Testis (tissue), 3 donors: ENCODE data around the gene MYH9. TPM values are rescaled to one million over a fixed set of nuclear protein-coding genes. Genes with fewer than 3 reads are reported as not detected.
"Not testable (repeated sequence)": the region's sequence is repeated elsewhere in the genome, so short reads cannot be mapped to it uniquely, and the experiment has no call there.

Experiments
- DNase-seq: peaks from one replicate; pipeline ENCODE4 v3.0.0-alpha.2; 2019
- H3K27ac ChIP-seq, 2 donors: fragments of 200-600 bp; sonication (generic); one replicate each; pipeline ENCODE4 v1.5.1; 2019
- H3K27me3 ChIP-seq: fragments of 200-600 bp; sonication (generic); one replicate; pipeline ENCODE4 v1.5.1; 2019
- H3K36me3 ChIP-seq: fragments of 200-600 bp; sonication (generic); one replicate; pipeline ENCODE4 v1.5.1; 2017; ENCODE audit warnings: low read depth; ENCODE audit errors: missing control alignments
- H3K4me1 ChIP-seq: fragments of 200-600 bp; sonication (generic); one replicate; pipeline ENCODE4 v1.5.1; 2019
- H3K4me3 ChIP-seq, 2 donors: fragments of 200-600 bp; sonication (generic); one replicate each; pipeline ENCODE4 v1.5.1; 2017 to 2019
- H3K9me3 ChIP-seq: fragments of 200-600 bp; sonication (generic); one replicate; pipeline ENCODE4 v1.5.1; 2017
- POLR2A ChIP-seq: fragments of 450-650 bp; IDR thresholded peaks from one replicate; pipeline ENCODE4 v1.6.1; 2017; ENCODE audit warnings: antibody characterized with exemption, mild to moderate bottlenecking, moderate library complexity
- WGBS, 2 donors: methylation state at CpG; one replicate each; pipeline ENCODE4 v1.1.5; 2018; 5-methylcytosine and 5-hydroxymethylcytosine counted together
- intact Hi-C: fragments of 100-400 bp; cut with DNase I; formaldehyde crosslinking; loops from one replicate; pipeline ENCODE4 v1.15.1; 2023; ENCODE audit warnings: low total_unique reads
- polyA plus RNA-seq: library from polyadenylated mRNA; stranded (reverse); fragments of 350-450 nt; fragmentation: Illumina TruSeq; extraction: RNeasy Lipid Tissue Mini Kit (QIAGEN cat#74804); gene quantifications from one replicate; pipeline ENCODE4 v1.2.3, GENCODE V29; 2014; ENCODE audit warnings: low read depth, low replicate concordance; ENCODE audit not compliant: insufficient read depth
- total RNA-seq, 2 donors: library from RNA; depleted of rRNA; stranded (reverse); fragments of >200 nt; gene quantifications; one replicate each; pipeline ENCODE4 v1.2.3, GENCODE V29; 2016
- TF ChIP-seq, protein P1 (sequence below), 3 experiments: fragments of 450-650 bp in 2 of 3; fragments of 200-600 bp in 1 of 3; sonication (generic) in 1 of 3; IDR thresholded peaks; one replicate each; pipeline ENCODE4 v1.5.1; 2016 to 2019; ENCODE audit warnings: antibody characterized with exemption in 3 of 3, mild to moderate bottlenecking in 2 of 3, moderate library complexity in 1 of 3

MYH9 gene
- total and polyA plus RNA-seq, 3 donors from 2014 or later = 129 to 146 (median 141) TPM

DNA sequence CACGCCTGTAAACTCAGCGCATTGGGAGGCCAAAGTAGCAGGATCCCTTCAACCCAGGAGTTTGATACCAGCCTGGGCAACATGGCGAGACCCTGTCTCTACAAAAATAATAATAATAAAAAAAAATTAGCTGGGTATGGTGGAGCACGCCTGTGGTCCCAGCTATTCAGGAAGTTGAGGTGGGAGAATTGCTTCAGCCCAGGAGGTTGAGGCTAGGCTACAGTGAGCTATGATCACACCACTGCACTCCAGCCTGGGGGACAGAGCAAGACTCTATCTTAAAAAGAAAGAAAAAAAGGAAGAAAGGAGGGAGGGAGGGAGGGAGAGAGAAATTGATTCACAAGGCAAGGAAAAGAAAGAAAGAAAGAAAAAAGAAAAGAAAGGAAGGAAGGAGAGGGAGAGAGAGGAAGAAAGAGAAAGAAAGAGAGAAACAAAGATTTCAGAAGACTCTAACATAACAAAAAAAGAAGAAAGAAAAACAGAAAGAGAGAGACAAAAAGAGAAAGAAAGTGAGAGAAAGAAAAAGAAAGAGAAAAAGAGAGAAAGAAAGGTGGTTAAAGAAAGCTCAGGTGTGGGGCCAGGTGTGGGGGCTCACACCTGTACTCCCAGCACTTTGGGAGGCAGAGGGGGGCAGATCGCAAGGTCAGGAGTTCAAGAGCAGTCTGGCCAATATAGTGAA lies 37.3 kb upstream of the MYH9 start:
- 93 to 95% methylated on average over 5 of the region's 5 CpGs for WGBS, 2 donors
- Histone ChIP-seq H3K4me1 (peaks cover 9% of the 10 kb centered on the region), H3K27me3 (no peaks in the 10 kb centered on the region), H3K9me3 (no peaks in the 10 kb centered on the region), H3K4me3 (no peak overlapping the region), H3K36me3 (no peaks in the 10 kb centered on the region), H3K27ac (no peak overlapping the region)
- intact Hi-C loops = no loop called here
- no peak for DNase-seq
- no peak for TF ChIP-seq POLR2A
- TF ChIP-seq, protein P1, sequence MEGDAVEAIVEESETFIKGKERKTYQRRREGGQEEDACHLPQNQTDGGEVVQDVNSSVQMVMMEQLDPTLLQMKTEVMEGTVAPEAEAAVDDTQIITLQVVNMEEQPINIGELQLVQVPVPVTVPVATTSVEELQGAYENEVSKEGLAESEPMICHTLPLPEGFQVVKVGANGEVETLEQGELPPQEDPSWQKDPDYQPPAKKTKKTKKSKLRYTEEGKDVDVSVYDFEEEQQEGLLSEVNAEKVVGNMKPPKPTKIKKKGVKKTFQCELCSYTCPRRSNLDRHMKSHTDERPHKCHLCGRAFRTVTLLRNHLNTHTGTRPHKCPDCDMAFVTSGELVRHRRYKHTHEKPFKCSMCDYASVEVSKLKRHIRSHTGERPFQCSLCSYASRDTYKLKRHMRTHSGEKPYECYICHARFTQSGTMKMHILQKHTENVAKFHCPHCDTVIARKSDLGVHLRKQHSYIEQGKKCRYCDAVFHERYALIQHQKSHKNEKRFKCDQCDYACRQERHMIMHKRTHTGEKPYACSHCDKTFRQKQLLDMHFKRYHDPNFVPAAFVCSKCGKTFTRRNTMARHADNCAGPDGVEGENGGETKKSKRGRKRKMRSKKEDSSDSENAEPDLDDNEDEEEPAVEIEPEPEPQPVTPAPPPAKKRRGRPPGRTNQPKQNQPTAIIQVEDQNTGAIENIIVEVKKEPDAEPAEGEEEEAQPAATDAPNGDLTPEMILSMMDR (IDR thresholded peaks at IDR 0.05) = no peak

DNA sequence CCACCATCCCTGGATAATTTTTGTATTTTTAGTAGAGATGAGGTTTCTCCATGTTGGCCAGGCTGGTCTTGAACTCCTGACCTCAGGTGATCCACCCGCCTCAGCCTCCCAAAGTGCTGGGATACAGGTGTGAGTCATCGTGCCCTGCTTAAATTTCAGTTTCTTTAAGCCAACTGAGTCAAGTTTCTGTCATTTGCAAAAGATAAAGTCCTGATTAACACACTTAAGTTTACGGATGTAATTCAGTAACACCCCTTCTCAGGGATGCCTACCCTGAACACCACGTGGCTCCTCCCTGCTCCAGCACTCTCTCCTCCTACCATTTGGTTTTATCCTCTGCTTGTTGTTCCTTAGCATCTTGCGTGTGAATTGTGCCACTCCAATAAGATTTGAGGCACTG lies 36.7 kb upstream of the MYH9 start:
- 85 to 90% methylated on average over 5 of the region's 5 CpGs for WGBS, 2 donors
- intact Hi-C loops = not testable (repeated sequence)

DNA sequence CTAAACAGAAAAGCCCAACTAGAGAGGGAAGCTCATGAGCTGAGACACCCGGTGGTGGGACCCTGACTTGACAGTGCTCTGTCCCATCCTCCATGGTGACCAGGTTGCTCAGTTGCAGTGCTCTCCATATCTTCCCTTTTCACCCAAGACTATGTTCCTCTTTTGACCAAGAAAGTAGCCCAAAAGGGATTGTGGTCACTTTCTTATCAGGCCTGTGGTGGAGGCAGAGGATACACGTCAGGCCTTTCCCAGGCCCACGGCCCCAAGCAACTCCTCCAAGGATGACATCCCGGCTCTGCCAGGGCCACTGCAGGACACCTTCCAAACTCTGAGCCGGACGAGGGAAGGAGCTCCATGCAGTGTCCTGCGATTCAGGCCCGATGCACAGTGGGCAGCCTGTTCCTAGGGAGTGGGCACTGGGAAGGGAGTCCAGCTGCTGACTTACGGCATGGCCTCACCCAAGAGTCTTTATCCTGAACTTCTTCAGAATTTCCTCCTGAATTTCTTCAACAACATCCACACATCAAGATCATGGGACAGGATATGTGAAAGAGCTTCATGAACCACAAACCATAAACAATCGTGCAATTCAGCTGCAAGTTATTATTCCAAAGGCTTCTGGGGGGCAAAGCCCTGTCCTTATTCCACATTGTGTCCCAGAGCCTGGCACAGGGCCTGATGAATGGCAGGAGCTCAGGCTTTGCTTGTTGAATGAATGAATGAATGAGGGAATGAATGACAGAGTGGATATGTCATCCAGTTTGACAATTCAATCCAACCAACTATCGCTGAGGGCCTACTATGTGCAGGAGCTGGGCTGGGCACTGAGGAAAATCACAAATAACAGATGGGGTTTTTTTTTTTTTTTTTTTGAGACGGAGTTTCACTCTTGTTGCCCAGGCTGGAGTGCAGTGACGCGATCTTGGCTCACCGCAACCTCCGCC lies 36.0 kb upstream of the MYH9 start:
- H3K9me3 ChIP-seq = no peaks in the 10 kb centered on the region
- DNase-seq = no peak
- no peak overlapping the region for H3K4me3 ChIP-seq
- TF ChIP-seq, protein P1 (IDR thresholded peaks at IDR 0.05) = no peak
- no peak for TF ChIP-seq POLR2A
- H3K36me3 ChIP-seq = no peaks in the 10 kb centered on the region
- H3K27me3 ChIP-seq = no peaks in the 10 kb centered on the region
- H3K4me1 ChIP-seq = peaks cover 9% of the 10 kb centered on the region
- no peak overlapping the region for H3K27ac ChIP-seq
- 79 to 88% methylated on average over 11 to 16 of the region's 16 CpGs for WGBS, 2 donors
- intact Hi-C loops = no loop called here

More for the DNA sequence above, 36.7 kb upstream of the MYH9 start:
- not testable (repeated sequence) for H3K36me3 ChIP-seq, H3K9me3 ChIP-seq, H3K27me3 ChIP-seq, DNase-seq, H3K27ac ChIP-seq, H3K4me3 ChIP-seq, H3K4me1 ChIP-seq

DNA sequence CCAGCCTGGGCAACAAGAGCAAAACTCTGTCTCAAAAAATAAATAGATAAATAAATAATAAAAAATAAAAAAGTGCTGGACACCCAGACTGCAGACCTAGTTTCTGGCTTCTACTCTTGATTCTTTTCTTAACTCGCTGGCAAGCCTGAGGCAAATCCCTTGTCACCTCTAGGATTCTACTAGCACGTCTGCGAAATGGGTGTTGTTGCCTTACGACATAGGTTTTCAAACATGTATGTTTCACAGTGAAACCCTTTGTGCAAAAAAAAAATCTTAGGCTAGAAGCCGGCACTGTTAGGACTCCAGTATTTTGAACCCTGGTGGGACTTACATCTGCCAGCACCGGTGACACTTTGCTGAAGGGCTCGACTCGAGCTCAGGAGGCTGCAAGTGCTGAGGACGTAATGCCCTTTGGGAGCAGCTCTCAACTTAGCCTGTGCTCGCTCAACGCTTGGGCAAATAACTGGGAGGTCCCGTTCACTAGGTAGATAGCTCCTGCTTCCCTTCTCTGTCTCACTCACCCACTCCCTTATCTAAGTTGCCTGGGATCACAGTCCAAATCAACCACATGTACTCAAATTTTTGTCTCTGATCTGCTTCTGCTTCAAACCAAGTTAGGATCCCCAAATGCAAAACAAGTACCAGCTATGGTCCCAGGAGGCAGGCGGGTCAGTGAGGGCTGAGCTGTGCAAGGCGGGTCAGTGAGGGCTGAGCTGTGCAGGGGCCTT lies 34.7 kb upstream of the MYH9 start:
- no peaks in the 10 kb centered on the region for H3K36me3 ChIP-seq
- intact Hi-C loops = no loop called here
- no peaks in the 10 kb centered on the region for H3K9me3 ChIP-seq
- no peak overlapping the region for H3K4me3 ChIP-seq
- peaks cover 9% of the 10 kb centered on the region for H3K4me1 ChIP-seq
- H3K27ac ChIP-seq = no peak overlapping the region
- 84 to 93% methylated on average over 14 of the region's 14 CpGs for WGBS, 2 donors
- no peaks in the 10 kb centered on the region for H3K27me3 ChIP-seq
- no peak for DNase-seq
- TF ChIP-seq, protein P1 (IDR thresholded peaks at IDR 0.05) = no peak
- TF ChIP-seq POLR2A = no peak
